Testis (tissue), 3 donors: ENCODE data around the gene LENG1. TPM values are rescaled to one million over a fixed set of nuclear protein-coding genes. Genes with fewer than 3 reads are reported as not detected.
"Not testable (repeated sequence)": the region's sequence is repeated elsewhere in the genome, so short reads cannot be mapped to it uniquely, and the experiment has no call there.

ENCODE experiments used
- DNase-seq: peaks from one replicate; pipeline ENCODE4 v3.0.0-alpha.2; 2019
- H3K27ac ChIP-seq, 2 donors: fragments of 200-600 bp; sonication (generic); one replicate each; pipeline ENCODE4 v1.5.1; 2019
- H3K27me3 ChIP-seq: fragments of 200-600 bp; sonication (generic); one replicate; pipeline ENCODE4 v1.5.1; 2019
- H3K36me3 ChIP-seq: fragments of 200-600 bp; sonication (generic); one replicate; pipeline ENCODE4 v1.5.1; 2017; ENCODE audit warnings: low read depth; ENCODE audit errors: missing control alignments
- H3K4me1 ChIP-seq: fragments of 200-600 bp; sonication (generic); one replicate; pipeline ENCODE4 v1.5.1; 2019
- H3K4me3 ChIP-seq, 2 donors: fragments of 200-600 bp; sonication (generic); one replicate each; pipeline ENCODE4 v1.5.1; 2017 to 2019
- H3K9me3 ChIP-seq: fragments of 200-600 bp; sonication (generic); one replicate; pipeline ENCODE4 v1.5.1; 2017
- POLR2A ChIP-seq: fragments of 450-650 bp; IDR thresholded peaks from one replicate; pipeline ENCODE4 v1.6.1; 2017; ENCODE audit warnings: antibody characterized with exemption, mild to moderate bottlenecking, moderate library complexity
- WGBS, 2 donors: methylation state at CpG; one replicate each; pipeline ENCODE4 v1.1.5; 2018; 5-methylcytosine and 5-hydroxymethylcytosine counted together
- intact Hi-C: fragments of 100-400 bp; cut with DNase I; formaldehyde crosslinking; loops from one replicate; pipeline ENCODE4 v1.15.1; 2023; ENCODE audit warnings: low total_unique reads
- polyA plus RNA-seq: library from polyadenylated mRNA; stranded (reverse); fragments of 350-450 nt; fragmentation: Illumina TruSeq; extraction: RNeasy Lipid Tissue Mini Kit (QIAGEN cat#74804); gene quantifications from one replicate; pipeline ENCODE4 v1.2.3, GENCODE V29; 2014; ENCODE audit warnings: low read depth, low replicate concordance; ENCODE audit not compliant: insufficient read depth
- total RNA-seq, 2 donors: library from RNA; depleted of rRNA; stranded (reverse); fragments of >200 nt; gene quantifications; one replicate each; pipeline ENCODE4 v1.2.3, GENCODE V29; 2016
- TF ChIP-seq, protein P1 (sequence below), 3 experiments: fragments of 450-650 bp in 2 of 3; fragments of 200-600 bp in 1 of 3; sonication (generic) in 1 of 3; IDR thresholded peaks; one replicate each; pipeline ENCODE4 v1.5.1; 2016 to 2019; ENCODE audit warnings: antibody characterized with exemption in 3 of 3, mild to moderate bottlenecking in 2 of 3, moderate library complexity in 1 of 3

LENG1 gene
- total and polyA plus RNA-seq, 3 donors from 2014 or later = 10.2 to 20.6 (median 12.8) TPM

- H3K27ac ChIP-seq = peak overlapping the region; percentile 93 to 95
- no peaks in the 10 kb centered on the region for H3K27me3 ChIP-seq
- WGBS, 2 donors = 56 to 76% methylated on average over 13 of the region's 13 CpGs
- DNase-seq = no peak
- TF ChIP-seq POLR2A = no peak
- TF ChIP-seq, protein P1, sequence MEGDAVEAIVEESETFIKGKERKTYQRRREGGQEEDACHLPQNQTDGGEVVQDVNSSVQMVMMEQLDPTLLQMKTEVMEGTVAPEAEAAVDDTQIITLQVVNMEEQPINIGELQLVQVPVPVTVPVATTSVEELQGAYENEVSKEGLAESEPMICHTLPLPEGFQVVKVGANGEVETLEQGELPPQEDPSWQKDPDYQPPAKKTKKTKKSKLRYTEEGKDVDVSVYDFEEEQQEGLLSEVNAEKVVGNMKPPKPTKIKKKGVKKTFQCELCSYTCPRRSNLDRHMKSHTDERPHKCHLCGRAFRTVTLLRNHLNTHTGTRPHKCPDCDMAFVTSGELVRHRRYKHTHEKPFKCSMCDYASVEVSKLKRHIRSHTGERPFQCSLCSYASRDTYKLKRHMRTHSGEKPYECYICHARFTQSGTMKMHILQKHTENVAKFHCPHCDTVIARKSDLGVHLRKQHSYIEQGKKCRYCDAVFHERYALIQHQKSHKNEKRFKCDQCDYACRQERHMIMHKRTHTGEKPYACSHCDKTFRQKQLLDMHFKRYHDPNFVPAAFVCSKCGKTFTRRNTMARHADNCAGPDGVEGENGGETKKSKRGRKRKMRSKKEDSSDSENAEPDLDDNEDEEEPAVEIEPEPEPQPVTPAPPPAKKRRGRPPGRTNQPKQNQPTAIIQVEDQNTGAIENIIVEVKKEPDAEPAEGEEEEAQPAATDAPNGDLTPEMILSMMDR (IDR thresholded peaks at IDR 0.05) = no peak
- H3K36me3 ChIP-seq = no peaks in the 10 kb centered on the region
- no peak overlapping the region for H3K4me3 ChIP-seq
- no peaks in the 10 kb centered on the region for H3K9me3 ChIP-seq
- peaks cover 41% of the 10 kb centered on the region for H3K4me1 ChIP-seq
- intact Hi-C loops = no loop called here
Observed at GRCh38 chr19:54201980-54202379, 42.5 kb upstream of the LENG1 start.

DNA sequence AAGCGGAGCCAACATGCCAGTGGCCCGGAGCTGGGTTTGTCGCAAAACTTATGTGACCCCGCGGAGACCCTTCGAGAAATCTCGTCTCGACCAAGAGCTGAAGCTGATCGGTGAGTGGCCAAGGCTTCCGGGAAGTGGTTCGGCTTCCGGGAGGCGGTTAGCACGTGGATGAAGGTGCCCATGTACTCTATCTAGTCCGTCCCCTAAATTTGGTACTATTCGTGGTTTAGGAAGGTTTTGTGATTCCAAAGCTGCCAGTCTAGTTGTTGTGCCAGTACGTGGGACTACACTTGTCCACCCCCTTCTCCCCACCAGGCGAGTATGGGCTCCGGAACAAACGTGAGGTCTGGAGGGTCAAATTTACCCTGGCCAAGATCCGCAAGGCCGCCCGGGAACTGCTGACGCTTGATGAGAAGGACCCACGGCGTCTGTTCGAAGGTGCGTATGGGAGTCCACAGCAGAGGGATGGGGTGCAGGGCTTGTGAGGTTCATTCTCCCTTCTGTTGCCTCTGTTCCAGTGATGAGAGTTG lies 41.7 kb upstream of the LENG1 start:
- no peaks in the 10 kb centered on the region for H3K9me3 ChIP-seq
- peak overlapping the region; percentile 69 to 77 for H3K4me3 ChIP-seq
- intact Hi-C loops = no loop called here
- no peak for DNase-seq
- no peaks in the 10 kb centered on the region for H3K36me3 ChIP-seq
- peak overlapping the region; percentile 93 to 95 for H3K27ac ChIP-seq
- TF ChIP-seq POLR2A = no peak
- TF ChIP-seq, protein P1 (IDR thresholded peaks at IDR 0.05) = no peak
- no peaks in the 10 kb centered on the region for H3K27me3 ChIP-seq
- 1 to 2% methylated on average over 21 to 28 of the region's 28 CpGs for WGBS, 2 donors
- peaks cover 38% of the 10 kb centered on the region for H3K4me1 ChIP-seq

DNA sequence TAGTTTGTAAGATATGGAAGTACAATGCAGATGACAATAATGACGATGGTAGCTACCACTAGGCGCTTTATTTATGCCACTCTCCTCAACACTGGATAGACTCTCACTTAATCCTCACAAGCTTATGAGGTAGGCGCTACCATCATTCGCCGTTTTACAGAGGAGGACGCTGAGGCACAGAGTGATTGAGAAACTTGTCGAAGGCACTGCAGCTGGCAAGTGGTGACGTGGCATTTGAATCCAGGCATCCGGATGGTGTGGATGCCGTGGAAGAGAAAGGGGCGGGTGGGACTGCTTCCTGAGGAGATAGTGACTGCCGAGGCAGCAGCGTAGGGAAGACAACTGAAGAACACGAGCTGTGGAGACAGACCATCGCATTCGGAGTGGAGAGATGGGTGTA lies 39.9 kb upstream of the LENG1 start:
- Histone ChIP-seq H3K4me1 (peaks cover 30% of the 10 kb centered on the region), H3K27me3 (no peaks in the 10 kb centered on the region), H3K4me3 (peak overlapping the region; percentile 69 to 77), H3K9me3 (no peaks in the 10 kb centered on the region), H3K27ac (peak overlapping the region; percentile 93 to 95), H3K36me3 (no peaks in the 10 kb centered on the region)
- intact Hi-C loops = no loop called here
- no peak for DNase-seq
- TF ChIP-seq, protein P1 (IDR thresholded peaks at IDR 0.05) = no peak
- no peak for TF ChIP-seq POLR2A
- 63 to 68% methylated on average over 16 of the region's 16 CpGs for WGBS, 2 donors

GRCh38 chr19:54197121-54197520 lies 37.6 kb upstream of the LENG1 start:
- H3K4me3 ChIP-seq = no peak overlapping the region
- H3K9me3 ChIP-seq = no peaks in the 10 kb centered on the region
- H3K4me1 ChIP-seq = peaks cover 9% of the 10 kb centered on the region
- no peak for DNase-seq
- no peaks in the 10 kb centered on the region for H3K36me3 ChIP-seq
- intact Hi-C loops = no loop called here
- H3K27me3 ChIP-seq = no peaks in the 10 kb centered on the region
- TF ChIP-seq, protein P1 (IDR thresholded peaks at IDR 0.05) = no peak
- no peak for TF ChIP-seq POLR2A
- no peak overlapping the region for H3K27ac ChIP-seq
- WGBS, 2 donors = 90 to 93% methylated on average over 3 of the region's 3 CpGs

DNA sequence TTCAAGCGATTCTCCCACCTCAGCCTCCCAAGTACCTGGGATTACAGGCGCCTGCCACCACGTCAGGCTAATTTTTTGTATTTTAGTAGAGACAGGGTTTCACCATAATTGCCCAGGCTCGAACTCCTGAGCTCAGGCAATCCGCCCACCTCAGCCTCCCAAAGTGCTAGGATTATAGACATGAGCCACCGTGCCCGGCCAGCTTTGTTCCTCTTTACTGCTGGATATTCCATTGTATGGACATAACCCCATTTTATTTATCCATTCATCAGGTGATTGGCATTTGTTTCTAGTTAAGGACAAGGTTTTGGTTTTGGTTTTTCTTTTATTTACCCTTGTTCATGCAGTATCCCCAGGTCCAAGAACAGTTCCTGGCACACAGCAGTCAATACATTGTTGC lies 37.0 kb upstream of the LENG1 start:
- H3K27me3 ChIP-seq = no peaks in the 10 kb centered on the region
- H3K36me3 ChIP-seq = no peaks in the 10 kb centered on the region
- no peaks in the 10 kb centered on the region for H3K9me3 ChIP-seq
- intact Hi-C loops = no loop called here
- H3K4me1 ChIP-seq = peaks cover 8% of the 10 kb centered on the region
- 91 to 92% methylated on average over 7 of the region's 7 CpGs for WGBS, 2 donors
- H3K27ac ChIP-seq = no peak overlapping the region
- H3K4me3 ChIP-seq = no peak overlapping the region
- no peak for DNase-seq
- TF ChIP-seq, protein P1 (IDR thresholded peaks at IDR 0.05) = no peak
- TF ChIP-seq POLR2A = no peak

DNA sequence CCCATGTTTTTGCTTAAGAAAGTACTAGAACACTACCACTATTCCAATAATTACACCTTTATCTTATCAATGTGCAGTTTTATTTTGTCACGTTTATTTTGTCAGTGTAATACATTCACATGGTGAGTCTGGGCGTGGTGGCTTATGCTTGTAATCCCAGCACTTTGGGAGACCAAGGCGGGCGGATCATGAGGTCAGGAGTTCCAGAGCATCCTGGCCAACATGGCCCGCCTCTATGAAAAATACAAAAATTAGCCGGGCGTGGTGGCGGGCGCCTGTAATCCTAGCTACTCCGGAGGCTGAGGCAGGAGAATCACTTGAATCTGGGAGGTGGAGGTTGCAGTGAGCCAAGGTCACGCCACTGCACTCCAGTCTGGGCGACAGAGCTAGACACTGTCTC lies 34.9 kb upstream of the LENG1 start:
- 89 to 91% methylated on average over 12 of the region's 12 CpGs for WGBS, 2 donors
- intact Hi-C loops, H3K27me3 ChIP-seq: not testable (repeated sequence)

More for the DNA sequence above, 34.9 kb upstream of the LENG1 start:
- not testable (repeated sequence) for H3K4me1 ChIP-seq, H3K9me3 ChIP-seq, DNase-seq, H3K27ac ChIP-seq, H3K4me3 ChIP-seq, H3K36me3 ChIP-seq
